T-helper 2 cell treated with Interferon-gamma antibody and Interleukin-4, amounts not matched to agents 100 ng/mL and 5 ng/mL, for 36 hours (primary cell): ENCODE data around the gene GRM5. TPM values are rescaled to one million over a fixed set of nuclear protein-coding genes. Genes with fewer than 3 reads are reported as not detected.

Source experiments
- intact Hi-C: fragments of 100-400 bp; cut with micrococcal nuclease; formaldehyde crosslinking; loops from one replicate; pipeline ENCODE4 v1.15.1; 2023
- total RNA-seq: library from RNA; stranded (reverse); gene quantifications from 2 replicates; pipeline ENCODE4 v1.2.3, GENCODE V29; 2022

The GRM5 gene
- total RNA-seq, 1 donor from 2014 or later = not detected

- intact Hi-C loops = no loop called here
Observed at GRCh38 chr11:88704485-88704884, 361.3 kb downstream of the GRM5 start.

- intact Hi-C loops = no loop called here
Observed at GRCh38 chr11:88701816-88702215, 364.0 kb downstream of the GRM5 start.

- intact Hi-C loops = no loop called here
Observed at GRCh38 chr11:88697139-88697538, 368.6 kb downstream of the GRM5 start.

GRCh38 chr11:88695689-88696414 lies 369.9 kb downstream of the GRM5 start:
- intact Hi-C loops = no loop called here

- intact Hi-C loops = no loop called here
Observed at GRCh38 chr11:88692306-88693086, 373.3 kb downstream of the GRM5 start.

GRCh38 chr11:88689548-88690240 lies 376.1 kb downstream of the GRM5 start:
- intact Hi-C loops = no loop called here

GRCh38 chr11:88683024-88683423 lies 382.8 kb downstream of the GRM5 start:
- intact Hi-C loops = no loop called here

- intact Hi-C loops = no loop called here
Observed at GRCh38 chr11:88680806-88681205, 385.0 kb downstream of the GRM5 start.

- intact Hi-C loops = no loop called here
Observed at GRCh38 chr11:88666364-88666763, 399.4 kb downstream of the GRM5 start.

- intact Hi-C loops = no loop called here
Observed at GRCh38 chr11:88657076-88657738, 408.6 kb downstream of the GRM5 start.

- intact Hi-C loops = no loop called here
Observed at GRCh38 chr11:88656283-88656682, 409.5 kb downstream of the GRM5 start.

- intact Hi-C loops = no loop called here
Observed at GRCh38 chr11:88655656-88656055, 410.1 kb downstream of the GRM5 start.

- intact Hi-C loops = no loop called here
Observed at GRCh38 chr11:88655196-88655595, 410.6 kb downstream of the GRM5 start.

- intact Hi-C loops = no loop called here
Observed at GRCh38 chr11:88651556-88651955, 414.2 kb downstream of the GRM5 start.

GRCh38 chr11:88644724-88645123 lies 421.1 kb downstream of the GRM5 start:
- intact Hi-C loops = no loop called here

- intact Hi-C loops = no loop called here
Observed at GRCh38 chr11:88632163-88632562, 433.6 kb downstream of the GRM5 start.

GRCh38 chr11:88631497-88631896 lies 434.3 kb downstream of the GRM5 start:
- intact Hi-C loops = no loop called here

- intact Hi-C loops = no loop called here
Observed at GRCh38 chr11:88629496-88629895, 436.3 kb downstream of the GRM5 start.

GRCh38 chr11:88626216-88626615 lies 439.6 kb downstream of the GRM5 start:
- intact Hi-C loops = no loop called here

- intact Hi-C loops = no loop called here
Observed at GRCh38 chr11:88623531-88623930, 442.3 kb downstream of the GRM5 start.

- intact Hi-C loops = no loop called here
Observed at GRCh38 chr11:88620568-88621130, 445.1 kb downstream of the GRM5 start.
